Stimulated activated CD8-positive, alpha-beta memory T cell treated with anti-CD3 and anti-CD28 coated beads, Interleukin-2, amount 100 ng/mL, for 48 hours (primary cell): Measurements from ENCODE around the gene GTPBP6.
"Not testable (repeated sequence)": the region's sequence is repeated elsewhere in the genome, so short reads cannot be mapped to it uniquely, and the experiment has no call there.

Experiments
- DNase-seq, 2 donors: peaks; one replicate each; pipeline ENCODE4 v3.0.0-alpha.2; 2020; ENCODE audit warnings: low read depth in 2 of 2

The GTPBP6 gene

DNA sequence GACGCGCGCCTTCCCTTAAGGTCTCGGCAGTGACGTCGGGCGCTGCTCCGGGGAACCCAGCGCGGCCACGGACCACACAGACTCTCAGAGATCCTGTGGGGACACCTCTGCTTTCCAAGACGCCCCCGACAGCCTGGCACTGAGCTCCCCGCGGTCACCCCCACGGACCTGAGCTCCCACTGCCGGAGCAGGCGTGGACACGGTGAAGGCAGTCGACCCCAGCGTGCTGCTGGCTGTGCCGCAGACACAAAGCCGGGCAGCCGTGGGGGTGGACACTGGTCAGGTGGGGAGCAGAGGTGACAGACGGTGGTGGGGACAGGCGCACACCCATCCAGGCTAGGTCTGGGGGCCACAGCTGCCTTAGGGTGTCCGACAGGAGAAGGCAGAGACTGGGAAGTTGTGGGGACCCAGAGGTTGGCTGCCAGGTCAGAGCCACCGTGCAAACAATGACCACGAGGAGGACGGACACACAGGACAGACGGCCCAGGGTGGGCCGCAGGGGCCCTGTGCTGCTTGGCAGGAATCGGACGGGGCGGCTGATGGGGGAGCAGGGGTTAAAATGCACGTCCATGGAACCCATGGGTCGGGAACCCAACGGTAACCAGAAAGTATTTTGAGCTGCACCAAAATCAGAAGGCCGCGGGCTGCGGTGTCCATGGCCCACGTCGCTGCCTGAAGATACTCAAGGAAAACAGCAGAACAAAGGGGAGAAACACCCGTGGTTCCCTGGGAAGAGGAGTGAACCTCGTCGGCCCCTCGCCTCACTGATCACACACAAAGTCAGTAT, 16.6 kb upstream of the GTPBP6 start:
- DNase-seq = no peak

- no peak for DNase-seq
Measured at GRCh38 chrX:334331-334891, 15.8 kb upstream of the GTPBP6 start.

GRCh38 chrX:333611-334311, 15.2 kb upstream of the GTPBP6 start:
- no peak for DNase-seq

DNA sequence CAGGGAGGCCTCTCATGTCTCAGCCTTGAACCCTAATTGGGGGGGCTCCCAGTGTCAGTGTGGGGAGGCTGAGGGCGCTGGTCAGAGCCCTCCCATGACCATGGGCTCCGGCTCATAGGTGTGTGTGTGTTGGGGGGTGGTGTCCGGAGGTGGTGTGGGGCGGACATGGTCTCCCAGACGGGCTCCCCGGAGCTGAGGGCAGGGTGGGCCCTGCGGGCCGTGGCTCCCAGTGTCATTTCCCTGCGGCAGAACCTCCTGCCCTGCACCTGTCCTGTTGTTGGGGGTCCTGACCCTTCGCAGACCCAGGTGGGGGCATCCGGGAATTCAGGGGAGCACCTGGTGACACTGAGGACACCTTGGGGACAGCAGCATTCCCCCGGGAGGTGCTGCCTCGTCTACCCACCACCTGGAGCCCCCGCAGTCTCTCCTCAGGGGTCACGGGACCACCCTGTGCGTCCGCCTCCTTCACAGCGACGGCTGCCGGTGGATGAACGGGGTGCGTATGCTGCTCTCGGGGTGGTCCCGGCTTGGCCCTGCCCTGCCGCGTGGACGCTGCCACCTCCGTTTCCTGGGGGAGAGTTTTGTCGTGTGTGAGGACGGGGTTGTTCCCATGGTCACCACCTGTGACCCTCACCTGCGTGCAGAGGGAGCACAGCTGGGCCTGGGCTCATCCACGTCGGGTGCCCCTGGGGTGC, 14.5 kb upstream of the GTPBP6 start:
- no peak for DNase-seq

DNA sequence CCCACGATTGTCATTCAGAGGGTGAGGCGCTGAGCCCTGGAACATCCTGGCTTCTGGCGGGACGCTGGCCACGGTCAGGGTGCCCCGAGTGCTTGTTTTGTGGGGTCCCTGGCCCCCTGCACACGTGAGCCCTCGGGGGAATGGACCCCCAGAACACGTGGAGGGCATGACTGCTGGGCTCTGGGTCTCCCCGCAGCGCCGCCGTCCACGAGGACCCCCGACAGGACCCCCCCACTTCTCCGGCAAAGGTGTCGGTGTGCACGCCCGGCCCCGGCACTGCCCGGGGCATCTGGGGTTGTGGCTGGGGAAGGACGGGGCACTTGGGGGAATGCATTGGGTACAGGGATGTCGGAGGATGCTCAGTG, 13.9 kb upstream of the GTPBP6 start:
- no peak for DNase-seq

GRCh38 chrX:331825-332495, 13.4 kb upstream of the GTPBP6 start:
- no peak for DNase-seq

DNA sequence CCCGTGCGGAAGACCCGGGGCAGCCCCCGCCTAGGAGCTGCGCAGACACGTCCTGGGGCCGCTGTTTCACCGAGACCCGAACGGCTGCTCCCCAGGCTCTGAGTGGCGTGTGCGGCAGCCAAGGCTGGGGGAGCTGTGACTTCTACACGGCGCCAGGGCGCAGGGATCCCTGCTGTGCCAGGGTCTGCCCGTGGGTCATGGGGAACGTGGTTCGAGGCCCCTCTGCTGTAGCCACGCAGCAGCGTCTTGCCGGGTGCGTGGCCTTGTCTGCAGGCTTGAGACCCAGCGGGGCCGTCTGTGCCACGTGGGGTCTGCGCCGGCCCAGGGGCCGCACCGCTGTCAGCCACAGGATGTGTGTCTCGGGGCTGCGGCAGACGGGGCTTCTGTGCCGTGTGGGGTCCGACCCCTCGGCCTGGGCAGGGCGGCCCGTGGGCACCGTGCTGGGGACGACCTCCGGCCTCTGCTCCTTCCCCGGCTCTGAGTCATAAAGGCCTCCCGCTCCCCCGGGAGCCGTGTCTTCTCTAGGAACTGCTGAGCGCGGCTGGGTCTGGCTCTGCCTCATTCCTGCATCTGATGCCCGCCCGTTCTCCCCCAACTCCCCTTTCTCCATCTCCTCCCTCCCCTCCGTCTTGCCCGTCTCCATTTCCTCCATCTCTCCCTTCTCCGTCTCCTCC, 12.7 kb upstream of the GTPBP6 start:
- no peak for DNase-seq

DNA sequence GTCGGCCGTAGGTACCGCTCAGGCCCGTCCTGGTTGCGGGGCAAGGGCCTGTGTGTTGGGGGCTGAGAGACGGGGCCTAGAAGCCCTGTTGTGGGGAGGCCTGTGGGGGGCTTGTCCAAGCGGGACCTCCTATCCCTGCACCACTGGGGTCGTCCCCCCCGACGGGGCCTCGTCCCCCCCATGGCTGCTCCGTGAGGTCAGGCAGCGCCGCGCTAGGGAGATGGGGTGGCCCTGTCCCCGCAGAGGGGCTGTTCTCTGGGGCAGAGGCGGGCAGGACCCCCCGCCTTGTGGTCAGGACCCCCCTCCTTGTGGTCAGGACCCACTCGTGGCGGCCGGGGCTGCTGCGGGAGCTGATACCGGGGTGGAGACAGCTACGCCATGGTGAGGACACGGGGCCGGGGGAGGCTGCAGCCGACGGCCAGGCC, 12.1 kb upstream of the GTPBP6 start:
- no peak for DNase-seq

GRCh38 chrX:330141-330725, 11.6 kb upstream of the GTPBP6 start:
- not testable (repeated sequence) for DNase-seq

GRCh38 chrX:329291-329910, 10.8 kb upstream of the GTPBP6 start:
- DNase-seq = no peak

- no peak for DNase-seq
Measured at GRCh38 chrX:327660-328126, 9.1 kb upstream of the GTPBP6 start.

GRCh38 chrX:324664-325063, 6.1 kb upstream of the GTPBP6 start:
- DNase-seq = not testable (repeated sequence)

DNA sequence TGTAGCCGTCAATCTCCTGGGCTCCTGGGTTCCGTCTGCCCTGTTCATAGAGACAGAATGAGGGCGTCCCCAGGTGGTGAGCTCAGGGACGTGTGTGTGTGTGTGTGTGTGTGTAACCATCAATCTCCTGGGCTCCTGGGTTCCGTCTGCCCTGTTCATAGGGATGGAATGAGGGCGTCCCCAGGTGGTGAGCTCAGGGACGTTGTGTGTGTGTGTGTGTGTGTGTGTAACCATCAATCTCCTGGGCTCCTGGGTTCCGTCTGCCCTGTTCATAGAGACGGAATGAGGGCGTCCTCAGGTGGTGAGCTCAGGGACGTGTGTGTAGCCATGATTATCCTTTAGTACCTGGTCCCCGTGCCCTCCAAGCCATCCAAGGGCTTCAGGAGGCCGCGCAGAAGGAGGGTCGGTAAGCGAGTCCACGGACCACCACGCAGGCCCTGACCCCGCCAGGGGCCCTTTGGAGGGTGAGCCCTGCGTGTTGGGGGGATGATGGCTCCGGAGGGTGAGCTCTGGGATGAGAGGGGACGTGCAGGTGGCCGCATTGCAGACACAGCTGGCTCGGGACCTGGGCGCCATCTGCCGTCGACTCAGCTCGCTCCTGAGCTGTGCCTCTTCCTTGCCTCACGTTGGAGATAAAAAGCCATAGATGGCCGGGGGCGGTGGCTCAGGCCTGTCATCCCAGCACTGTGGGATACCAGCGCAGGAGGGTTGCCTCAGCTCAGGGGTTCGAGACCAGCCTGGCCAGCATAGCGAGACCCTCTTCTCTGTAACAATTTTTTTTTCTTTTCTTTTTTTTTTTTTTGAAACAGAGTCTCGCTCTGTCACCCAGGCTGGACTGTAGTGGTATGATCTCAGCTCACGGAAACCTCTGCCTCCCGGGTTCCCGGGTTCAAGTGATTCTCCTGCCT, 5.4 kb upstream of the GTPBP6 start:
- DNase-seq = no peak

GRCh38 chrX:320126-320783, 1.7 kb upstream of the GTPBP6 start:
- DNase-seq = no peak

DNA sequence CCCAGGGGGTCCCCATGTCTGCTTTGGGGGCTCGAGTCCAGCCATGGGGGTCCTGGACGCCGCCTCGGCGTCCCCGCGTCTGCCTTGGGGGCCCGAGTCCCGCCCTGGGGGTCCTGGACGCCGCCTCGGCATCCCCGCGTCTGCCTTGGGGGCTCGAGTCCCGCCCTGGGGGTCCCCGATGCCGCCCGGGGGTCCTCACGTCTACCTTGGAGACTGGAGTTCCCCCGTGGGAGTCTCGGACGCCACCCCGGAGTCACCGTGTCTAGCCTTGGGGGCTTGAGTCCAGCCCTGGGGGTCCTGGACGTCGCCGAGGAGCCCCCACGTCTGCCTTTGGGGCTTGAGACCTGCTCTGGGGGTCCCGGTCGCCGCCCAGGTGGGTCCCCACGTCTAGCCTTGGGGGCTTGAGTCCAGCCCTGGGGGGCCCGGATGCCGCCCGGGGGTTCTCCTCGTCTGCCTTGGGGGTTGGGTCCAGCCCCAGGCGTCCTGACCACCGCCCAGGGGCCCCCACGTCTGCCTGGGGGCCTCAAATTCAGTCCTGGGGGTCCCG, 1.1 kb upstream of the GTPBP6 start:
- DNase-seq = no peak

- DNase-seq = peak; percentile 94 to 97
Measured at GRCh38 chrX:318068-318738, 393 bp downstream of the GTPBP6 start.

DNA sequence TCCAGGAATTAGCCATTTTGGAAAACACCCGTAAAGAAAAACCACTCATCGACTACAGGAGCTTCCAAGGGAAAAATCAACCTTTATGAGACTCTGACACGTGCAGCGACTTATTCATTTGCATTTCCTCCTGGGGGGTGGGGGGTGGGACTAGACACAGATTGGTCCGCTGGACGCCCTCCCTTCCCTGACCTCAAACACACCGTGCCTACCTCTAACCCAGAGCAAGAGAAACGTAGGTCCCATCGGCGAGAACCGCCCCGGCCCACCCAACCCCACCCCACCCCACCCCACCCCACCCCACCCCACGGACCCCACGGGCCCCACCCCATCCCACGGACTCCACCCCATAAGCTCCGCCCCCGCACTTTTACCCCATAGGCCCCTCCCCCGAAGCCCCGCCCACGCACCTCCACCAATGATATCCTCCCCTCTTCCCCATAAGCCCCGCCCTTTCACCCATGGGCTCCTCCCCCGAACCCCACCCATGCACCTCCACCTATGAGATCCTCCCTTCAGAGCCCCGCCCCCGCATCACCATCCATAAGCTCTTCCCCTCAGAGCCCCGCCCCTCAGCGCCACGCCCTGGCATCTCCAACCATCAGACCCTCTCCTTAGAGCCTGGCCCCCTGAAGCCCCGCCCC, 1.1 kb downstream of the GTPBP6 start:
- DNase-seq = peak in 1 of 2 donors; percentile 97
